T1000 (cell line): Measurements from ENCODE around the gene SUZ12.
"Not testable (repeated sequence)": the region's sequence is repeated elsewhere in the genome, so short reads cannot be mapped to it uniquely, and the experiment has no call there.

Experiments
- DNase-seq: peaks from one replicate; lab custom pipeline; 2025; ENCODE audit warnings: mixed read lengths; lab: John Stamatoyannopoulos, UW

SUZ12 gene

DNA sequence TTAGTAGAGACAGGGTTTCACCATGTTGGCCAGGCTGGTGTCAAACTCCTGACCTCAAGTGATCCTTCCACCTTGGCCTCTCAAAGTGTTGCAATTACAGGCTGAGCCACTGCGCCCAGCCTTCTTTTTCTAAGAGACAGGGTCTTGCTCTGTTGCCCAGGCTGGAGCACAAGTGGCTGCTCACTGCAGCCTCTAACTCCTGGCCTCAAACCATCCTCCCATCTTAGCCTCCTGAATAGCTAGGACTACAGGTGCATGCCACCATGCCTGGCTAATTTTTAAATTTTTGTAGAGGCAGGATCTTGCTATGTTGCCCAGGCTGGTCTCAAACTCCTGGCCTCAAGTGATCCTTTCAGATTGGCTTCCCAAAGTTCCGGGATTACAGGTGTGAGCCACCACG, 15.1 kb downstream of the SUZ12 start:
- not testable (repeated sequence) for DNase-seq

DNA sequence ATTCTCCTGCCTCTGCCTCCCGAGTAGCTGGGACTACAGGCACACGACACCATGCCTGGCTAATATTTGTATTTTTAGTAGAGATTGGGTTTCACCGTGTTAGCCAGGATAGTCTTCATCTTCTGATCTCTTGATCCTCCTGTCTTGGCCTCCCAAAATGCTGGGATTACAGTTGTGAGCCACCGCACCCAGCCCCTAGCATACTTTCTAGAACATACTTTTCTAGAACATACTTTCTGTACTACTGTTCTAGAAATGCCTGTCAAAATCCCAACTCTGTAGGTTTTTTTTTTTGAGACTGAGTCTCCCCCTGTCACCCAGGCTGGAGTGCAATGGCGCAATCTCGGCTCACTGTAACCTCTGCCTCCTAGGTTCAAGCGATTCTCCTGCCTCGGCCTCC, 27.3 kb downstream of the SUZ12 start:
- DNase-seq = not testable (repeated sequence)

DNA sequence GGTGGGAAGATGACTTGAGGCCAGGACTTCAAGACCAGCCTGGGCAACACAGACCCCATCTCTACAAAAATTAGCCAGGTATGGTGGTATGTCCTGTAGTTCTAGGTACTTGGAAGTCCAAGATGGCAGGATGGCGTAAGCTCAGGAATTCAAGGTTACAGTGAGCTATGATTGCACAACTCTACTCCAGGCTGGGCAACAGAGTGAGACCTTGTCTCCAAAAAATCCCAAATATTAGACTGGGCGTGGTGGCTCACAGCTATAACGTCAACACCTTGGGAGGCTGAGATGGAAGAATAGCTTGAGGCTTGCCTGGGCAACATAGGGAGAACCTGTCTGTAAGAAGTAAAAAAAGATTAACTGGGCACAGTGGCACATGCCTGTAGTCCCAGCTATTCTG, 30.8 kb downstream of the SUZ12 start:
- no peak for DNase-seq

DNA sequence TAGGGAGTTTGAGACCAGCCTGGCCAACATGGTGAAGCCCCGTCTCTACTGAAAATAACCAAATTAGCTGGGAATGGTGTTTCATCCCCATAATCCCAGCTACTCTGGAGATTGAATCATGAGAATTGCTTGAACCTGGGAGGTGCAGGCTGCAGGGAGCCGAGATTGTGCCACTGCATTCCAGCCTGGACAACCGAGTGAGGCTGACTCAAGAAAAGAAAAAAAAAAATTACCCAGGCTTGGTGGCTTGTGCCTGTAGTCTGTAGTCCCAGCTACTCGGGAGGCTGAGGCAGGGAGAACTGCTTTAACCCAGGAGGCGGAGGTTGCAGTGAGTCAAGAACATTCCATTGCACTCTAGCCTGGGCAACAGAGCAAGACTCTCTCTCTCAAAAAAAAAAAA, 33.6 kb downstream of the SUZ12 start:
- DNase-seq = not testable (repeated sequence)

DNA sequence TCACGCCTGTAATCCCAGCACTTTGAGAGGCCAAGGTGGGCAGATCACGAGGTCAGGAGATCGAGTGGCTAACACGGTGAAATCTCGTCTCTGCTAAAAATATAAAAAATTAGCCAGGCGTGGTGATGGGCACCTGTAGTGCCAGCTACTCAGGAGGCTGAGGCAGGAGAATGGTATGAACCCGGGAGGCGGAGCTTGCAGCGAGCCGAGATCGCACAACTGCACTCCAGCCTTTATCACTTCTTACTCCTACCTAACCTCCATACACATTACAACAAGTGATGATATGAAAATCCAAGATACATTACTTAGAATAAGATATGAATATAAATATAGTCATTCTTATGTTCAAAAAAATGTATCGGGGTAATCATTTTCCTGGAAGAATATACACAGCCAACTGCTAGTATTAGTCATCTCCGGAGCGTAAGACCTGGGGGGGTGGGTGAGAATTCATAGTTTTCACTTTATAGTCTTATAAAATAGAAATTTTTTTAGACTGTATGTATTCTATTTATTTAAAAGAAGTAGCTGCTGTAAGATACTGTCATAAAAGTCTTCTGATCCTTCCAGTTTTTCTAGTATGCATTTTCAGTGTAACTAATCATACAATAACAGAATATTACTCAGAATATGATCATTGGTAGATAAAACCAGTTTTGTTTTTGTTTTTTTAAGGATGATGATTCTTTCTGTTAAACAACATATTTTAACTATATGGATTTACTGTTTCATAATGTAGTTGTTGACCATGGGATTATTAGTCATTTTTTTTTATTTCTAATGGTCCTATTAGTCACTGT, 37.7 kb downstream of the SUZ12 start:
- DNase-seq = not testable (repeated sequence)

DNA sequence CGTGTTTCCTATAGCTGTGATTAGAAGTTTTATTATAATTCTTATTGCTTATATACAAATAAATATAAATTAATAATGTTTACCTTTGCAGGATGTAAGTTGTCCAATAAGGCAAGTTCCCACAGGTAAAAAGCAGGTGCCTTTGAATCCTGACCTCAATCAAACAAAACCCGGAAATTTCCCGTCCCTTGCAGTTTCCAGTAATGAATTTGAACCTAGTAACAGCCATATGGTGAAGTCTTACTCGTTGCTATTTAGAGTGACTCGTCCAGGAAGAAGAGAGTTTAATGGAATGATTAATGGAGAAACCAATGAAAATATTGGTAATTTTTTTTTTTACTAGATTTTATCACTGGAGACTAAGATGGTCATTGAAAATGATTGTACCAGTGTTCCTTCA, 38.6 kb downstream of the SUZ12 start:
- DNase-seq = not testable (repeated sequence)

DNA sequence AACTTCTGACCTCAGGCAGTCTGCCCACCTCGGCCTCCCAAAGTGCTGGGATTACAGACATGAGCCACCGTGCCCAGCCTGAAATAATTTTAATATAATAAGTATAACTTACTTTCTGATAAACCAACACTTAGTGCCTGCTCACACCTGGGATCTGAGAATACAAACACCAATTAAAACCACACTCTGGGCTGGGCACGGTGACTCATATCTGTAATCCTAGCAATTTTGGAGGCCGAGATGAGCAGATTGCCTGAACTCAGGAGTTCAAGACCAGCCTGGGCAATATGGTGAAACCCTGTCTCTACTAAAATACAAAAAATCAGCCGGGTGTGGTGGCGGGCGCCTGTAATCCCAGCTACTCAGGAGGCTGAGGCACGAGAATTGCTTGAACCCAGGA, 55.0 kb downstream of the SUZ12 start:
- DNase-seq = not testable (repeated sequence)

DNA sequence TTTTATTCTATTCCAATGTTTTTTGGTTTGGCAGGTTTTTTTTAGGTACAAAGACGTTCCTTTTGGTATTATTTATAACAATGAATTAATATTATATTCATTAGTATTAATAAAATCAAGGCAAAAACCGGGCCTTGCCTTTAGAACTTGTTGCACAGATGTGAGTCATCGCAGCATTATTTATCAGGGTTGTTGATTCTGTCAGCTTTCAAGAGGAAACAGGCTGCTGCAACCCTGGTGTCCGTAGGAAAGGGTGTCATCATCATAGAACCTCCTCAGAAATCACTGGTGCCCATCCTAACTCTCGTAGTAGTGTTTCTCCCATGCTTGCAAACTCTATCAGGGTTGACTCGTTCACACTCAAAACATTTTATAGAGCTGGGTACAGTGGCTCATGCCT, 60.2 kb downstream of the SUZ12 start:
- no peak for DNase-seq

DNA sequence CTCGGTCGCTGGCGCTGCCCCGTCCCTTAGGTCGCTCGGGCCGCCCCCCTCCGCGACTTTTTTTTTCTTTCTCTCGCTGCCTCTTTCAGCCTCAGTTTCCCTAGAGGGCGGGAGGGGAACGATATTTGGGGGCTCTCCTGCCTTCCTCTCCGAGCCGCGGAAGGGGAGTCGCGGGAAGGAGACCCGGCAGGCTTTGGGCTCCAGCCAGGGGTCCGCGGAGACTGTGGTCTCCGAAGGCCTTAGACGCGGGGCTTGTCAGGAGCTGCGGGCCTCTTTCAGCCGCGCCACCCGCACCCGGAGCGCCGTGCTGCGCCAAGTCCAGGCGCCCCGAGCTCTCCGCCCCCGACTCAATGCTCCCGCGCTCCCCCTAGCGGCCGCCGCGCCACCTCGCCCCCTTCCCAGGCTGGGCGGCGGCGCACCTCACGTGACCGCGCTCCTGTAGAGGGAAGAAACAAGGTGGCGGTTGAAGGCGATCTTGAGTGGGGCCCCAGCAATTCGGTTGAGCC, 70.2 kb downstream of the SUZ12 start, which contains the start of gene LRRC37B:
Gene LRRC37B (plus strand): TSS at position 427 of the 506 bp plus-strand sequence. CDS start 14,010 bp downstream, outside the sequence.
- peak; percentile 78 for DNase-seq

DNA sequence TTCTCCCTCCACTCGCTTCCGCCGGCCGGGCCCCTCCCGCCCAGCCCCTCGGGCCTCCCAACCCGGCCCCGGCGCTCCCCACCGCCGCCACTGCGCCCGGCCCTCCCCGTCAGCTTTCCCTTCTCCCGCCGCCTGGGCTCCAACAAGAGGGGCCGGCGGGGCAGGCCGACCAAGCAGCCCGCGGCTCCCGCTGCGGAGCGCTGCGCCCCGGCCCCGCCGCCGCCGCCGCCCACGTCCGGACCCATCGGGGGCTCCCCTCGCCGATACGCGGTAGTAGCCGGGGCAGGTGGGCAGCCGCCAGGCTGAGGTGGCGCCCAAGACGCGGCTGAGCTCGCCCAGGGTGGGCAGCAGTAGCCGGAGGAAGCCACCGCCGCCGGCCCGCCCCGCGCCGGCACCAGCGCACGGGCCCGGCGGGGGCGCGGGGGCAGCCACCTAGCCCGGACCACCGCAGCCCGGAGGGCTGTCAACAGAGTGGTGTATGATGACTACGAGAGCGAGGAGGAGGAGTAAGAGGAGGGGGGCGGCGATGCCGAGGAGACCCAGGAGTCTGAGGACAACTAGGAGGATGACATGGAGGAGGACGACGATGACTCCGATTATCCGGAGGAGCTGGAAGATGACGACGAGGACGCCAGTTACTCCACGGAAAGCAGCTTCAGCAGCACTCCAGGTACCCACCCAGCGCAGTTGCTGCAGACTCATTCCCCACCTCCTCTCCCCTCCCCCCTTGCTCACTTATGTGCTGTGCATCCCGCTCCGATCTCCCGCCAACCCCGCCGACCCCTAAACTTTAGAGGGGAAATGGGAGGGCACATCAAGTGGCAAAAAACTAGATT, 70.9 kb downstream of the SUZ12 start:
- DNase-seq = peak; percentile 15

DNA sequence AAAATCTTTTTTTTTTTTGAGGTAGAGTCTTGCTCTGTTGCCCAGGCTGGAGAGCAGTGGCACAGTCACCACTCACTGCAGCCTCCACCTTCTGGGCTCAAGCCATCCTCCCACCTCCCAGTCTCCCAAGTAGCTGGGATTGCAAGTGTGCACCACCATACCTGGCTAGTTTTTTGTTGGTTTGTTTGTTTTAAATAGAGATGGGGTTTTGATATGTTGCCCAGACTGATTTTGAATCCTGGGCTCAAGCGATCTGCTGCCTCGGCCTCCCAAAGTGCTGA, 72.4 kb downstream of the SUZ12 start:
- DNase-seq = no peak

DNA sequence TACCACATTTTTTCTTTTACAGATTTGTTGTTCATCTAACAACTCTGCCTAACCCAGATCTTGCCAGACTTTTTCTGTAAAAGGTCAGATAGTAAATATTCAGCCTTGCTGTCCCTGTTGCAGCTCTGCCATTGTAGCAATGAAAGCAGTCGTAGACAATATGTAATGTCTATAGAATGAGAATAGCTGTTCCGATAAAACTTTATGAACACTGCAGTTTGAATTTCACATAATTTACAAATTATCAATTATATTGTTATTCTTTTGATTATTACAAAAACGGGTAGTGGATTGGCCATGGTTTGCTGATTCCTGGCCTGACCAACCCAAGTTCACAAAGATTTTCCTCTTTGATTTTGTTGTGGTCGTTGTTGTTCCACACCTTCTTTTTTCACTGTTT, 73.3 kb downstream of the SUZ12 start:
- DNase-seq = no peak

DNA sequence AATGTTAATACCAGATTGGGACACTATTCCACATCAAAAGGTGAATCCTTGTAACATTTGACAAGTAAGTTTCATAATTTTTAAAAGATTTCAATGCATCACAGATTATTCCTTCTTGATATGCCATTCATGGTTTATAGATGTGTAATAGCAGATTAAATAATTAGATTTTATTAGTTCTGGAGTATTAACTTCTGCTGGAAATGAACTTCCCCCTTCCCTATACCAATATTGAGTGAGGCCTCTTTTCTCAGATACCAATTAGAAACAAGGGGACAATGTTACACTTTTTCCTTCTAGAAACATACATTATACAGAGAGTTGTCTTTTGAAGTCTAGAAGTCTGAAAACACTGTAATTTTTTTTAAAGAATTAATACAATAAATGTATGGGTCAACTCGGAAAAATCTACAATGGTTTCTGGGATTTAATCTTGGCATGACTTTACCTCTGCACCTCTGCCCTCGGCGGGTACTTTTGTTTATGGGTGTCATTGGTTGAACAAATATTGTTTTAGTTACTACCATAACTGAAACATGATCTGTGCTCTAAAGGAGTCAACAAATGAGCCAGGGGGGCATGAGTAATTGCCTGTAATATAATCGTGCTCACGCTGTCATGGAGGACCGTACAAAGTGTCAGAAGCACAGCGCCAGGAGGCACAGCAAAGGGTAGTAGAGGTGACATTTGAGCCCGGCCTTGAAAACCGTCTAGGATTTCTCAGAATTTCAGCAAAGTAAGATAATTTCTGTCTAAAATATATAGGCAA, 78.6 kb downstream of the SUZ12 start:
- peak; percentile 31 for DNase-seq

DNA sequence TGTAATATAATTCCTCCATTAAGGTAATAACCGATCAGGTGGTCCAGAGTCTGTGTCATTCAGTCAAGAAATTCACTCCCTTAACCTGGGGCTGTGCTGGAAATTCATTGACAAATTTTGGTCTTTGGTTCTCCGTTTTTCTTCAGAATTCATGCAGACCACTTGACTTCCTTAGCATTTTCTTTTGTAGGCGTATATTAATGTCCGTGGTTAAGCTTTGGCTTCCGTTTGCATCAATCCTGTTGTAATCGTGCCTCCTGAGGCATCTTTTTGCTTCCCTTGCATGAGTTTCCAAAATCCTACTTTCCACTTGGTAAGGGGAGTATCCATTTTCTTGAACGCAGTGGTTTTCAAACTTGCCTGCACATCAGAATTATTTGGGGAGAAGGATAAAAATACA, 79.4 kb downstream of the SUZ12 start:
- no peak for DNase-seq

DNA sequence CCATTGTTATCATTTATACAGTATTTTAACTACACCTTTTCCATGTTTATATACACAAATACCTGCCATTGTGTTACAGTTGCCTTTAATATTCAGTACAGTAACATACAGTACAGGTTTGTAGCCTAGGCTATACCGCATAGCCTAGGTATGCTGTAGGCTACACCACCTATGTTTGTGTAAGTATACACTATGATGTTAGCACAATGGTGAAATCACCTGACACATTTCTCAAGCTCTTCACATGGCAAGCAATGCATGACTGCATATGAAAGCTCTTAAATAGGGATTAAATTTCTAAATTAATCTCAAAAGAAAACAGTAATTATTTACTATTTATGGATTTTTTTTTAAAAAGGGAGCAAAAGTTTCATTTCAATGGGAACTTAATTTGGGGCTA, 82.4 kb downstream of the SUZ12 start:
- DNase-seq = no peak

DNA sequence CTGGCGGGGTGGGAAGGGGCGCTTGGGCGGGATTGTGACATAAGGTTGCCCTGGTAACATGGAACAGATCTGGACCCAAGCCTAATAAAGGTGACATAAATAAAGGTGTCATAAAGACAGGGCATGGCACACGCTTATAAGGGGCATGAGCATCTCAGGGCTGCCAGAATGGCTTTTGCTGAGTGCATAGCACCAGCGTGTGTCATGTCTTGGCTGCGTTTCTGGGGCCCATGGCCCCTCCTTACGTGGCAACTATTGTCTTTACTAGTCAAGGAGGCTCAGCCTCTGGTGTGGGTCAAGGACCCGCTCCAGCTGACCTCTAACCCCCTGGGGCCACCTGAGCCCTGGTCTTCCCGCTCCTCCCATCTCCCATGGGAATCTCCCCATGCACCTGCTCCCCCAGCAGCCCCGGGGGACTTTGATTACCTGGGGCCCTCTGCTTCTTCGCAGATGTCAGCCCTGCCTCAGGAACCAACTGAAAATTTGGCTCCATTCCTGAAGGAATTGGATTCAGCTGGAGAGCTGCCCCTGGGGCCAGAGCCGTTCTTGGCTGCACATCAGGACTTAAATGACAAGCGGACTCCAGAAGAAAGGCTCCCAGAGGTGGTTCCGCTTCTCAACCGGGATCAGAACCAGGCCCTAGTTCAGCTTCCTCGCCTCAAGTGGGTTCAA, 84.3 kb downstream of the SUZ12 start:
- DNase-seq = no peak

DNA sequence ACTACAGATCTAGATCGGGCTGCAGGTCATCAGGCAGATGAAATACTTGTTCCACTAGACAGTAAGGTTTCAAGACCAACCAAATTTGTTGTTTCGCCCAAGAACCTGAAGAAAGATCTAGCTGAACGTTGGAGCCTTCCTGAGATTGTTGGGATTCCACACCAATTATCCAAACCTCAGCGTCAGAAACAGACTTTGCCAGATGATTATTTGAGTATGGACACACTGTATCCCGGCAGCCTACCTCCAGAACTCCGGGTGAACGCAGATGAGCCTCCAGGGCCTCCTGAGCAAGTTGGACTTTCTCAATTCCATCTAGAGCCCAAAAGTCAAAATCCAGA, 84.8 kb downstream of the SUZ12 start:
- DNase-seq = no peak

DNA sequence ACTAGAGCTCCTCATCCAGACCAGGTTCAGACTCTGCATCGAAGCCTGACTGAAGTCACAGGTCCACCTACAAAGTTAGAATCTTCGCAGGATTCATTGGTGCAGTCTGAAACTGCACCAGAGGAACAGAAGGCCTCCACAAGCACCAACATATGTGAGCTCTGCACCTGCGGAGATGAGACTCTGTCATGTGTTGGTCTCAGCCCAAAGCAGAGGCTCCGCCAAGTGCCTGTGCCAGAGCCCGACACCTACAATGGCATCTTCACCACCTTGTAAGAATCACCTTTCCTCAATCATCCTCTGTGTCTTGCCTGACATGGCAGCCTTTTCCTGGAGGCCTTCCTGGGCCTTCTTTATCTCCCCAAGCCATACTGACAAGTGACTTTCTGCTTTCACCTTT, 85.7 kb downstream of the SUZ12 start:
- not testable (repeated sequence) for DNase-seq

DNA sequence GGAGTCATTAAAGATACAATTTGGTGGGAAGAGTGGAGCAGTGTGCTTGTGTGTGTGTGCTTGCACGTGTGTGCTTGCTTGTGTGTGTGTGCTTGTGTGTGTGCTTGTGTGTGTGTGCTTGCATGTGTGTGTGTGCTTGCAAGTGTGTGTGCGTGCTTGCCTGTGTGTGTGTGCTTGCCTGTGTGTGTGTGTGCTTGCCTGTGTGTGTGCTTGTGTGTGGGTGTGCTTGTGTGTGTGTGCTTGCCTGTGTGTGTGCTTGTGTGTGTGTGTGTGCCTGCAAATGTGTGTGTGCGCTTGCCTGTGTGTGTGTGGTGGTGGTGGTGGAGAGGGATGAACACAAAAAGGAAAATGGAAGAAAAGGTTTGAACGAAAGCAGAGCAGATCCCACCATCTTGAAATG, 90.5 kb downstream of the SUZ12 start:
- DNase-seq = not testable (repeated sequence)

DNA sequence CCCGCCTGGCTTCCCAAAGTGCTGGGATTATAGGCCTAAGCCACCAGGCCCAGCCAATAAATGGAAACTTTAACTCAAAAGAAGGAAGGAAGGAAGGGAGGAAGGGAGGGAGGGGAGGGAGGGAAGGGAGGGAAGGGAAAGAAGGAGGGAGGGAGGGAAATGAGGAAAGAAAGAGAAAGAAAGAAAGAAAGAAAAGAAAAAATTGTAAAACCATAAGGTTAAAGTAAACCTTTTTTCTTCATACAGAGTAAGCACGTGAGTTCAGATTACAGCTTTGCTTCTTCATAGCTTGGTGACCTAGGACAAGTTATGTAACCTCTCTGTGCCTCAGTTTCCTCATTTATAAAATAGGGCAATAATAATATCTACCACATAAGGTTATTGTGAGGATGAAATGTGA, 96.4 kb downstream of the SUZ12 start:
- no peak for DNase-seq

DNA sequence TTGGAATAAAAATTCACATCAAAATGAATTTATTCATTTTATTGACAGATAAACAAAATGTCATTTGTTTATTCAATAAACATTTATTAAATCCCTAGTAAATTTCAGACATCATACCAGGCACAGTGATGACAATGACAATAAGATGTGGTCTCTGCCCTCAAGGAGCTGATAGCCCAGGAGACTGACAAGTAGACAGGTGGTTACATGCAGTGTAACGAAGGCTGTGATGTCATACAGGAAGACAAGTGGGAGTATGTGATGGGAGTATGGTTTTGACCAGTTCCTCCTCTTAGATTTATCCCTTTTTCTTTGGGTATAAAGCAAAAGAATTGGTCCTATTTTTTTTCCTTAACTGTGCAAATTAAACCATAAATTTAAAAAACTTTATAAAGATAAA, 97.0 kb downstream of the SUZ12 start:
- DNase-seq = not testable (repeated sequence)

DNA sequence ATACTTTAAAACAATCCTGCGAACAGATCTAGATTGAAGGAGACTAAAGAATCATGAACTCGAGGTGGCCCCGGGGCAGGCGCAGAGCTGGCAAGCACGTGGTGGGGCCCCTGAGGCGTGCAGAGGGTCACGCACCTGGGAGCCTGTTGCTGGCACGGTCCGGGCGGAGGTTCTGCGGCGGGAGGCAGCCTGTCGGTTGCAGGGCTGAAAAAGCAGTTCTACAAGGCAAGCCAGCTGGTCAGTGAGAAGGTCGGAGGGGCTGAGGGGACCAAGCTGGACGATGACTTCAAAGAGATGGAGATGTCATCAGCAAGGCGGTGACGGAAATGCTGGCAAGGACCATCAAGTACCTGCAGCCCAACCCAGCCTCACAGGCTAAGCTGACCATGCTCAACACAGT, 103.4 kb downstream of the SUZ12 start:
- DNase-seq = not testable (repeated sequence)
